Prostate gland (tissue), 2 donors: ENCODE results near the gene MTCH1. TPM values are rescaled to one million over a fixed set of nuclear protein-coding genes. Genes with fewer than 3 reads are reported as not detected.

Experiments
- DNase-seq: peaks from one replicate; pipeline ENCODE4 v3.0.0-alpha.2; 2019; ENCODE audit warnings: low spot score
- H3K27ac ChIP-seq, 2 donors: fragments of 200-600 bp; sonication (generic); 2 replicates each; pipeline ENCODE4 v1.5.1; 2017 to 2019
- H3K27me3 ChIP-seq: fragments of 200-600 bp; sonication (generic); replicated peaks from 2 replicates; pipeline ENCODE4 v1.5.1; 2019; ENCODE audit not compliant: insufficient read depth
- H3K36me3 ChIP-seq, 2 donors: fragments of 200-600 bp; sonication (generic); 1 replicate in 1 of 2; 2 replicates in 1 of 2; pipeline versions ENCODE4 v1.5.1 to v1.8.1; 2017 to 2019
- H3K4me1 ChIP-seq: fragments of 200-600 bp; sonication (generic); replicated peaks from 2 replicates; pipeline ENCODE4 v1.5.1; 2019
- H3K4me3 ChIP-seq, 2 donors: fragments of 200-600 bp; sonication (generic); 2 replicates each; pipeline ENCODE4 v1.5.1; 2017 to 2019
- H3K9me3 ChIP-seq: fragments of 200-600 bp; sonication (generic); 2 replicates; pipeline ENCODE4 v1.5.1; 2017
- CTCF ChIP-seq, 4 experiments: fragments of 200-600 bp in 2 of 4; fragments of 450-650 bp in 2 of 4; sonication (generic) in 2 of 4; IDR thresholded peaks; 1 replicate in 3 of 4; 2 replicates in 1 of 4; pipeline ENCODE4 v1.5.1; 2016 to 2019; ENCODE audit warnings: antibody characterized with exemption in 4 of 4, mild to moderate bottlenecking in 2 of 4, moderate library complexity in 2 of 4
- POLR2A ChIP-seq: fragments of 450-650 bp; IDR thresholded peaks from one replicate; pipeline ENCODE4 v1.6.1; 2016; ENCODE audit warnings: antibody characterized with exemption, mild to moderate bottlenecking
- POLR2AphosphoS5 ChIP-seq: sonication (generic); formaldehyde crosslinking; IDR thresholded peaks from one replicate; pipeline ENCODE4 v1.6.1; 2017; ENCODE audit warnings: antibody characterized with exemption
- WGBS: methylation state at CpG from one replicate; pipeline ENCODE4 v1.1.5; 2018; 5-methylcytosine and 5-hydroxymethylcytosine counted together
- intact Hi-C: fragments of 100-400 bp; cut with DNase I; formaldehyde crosslinking; loops from one replicate; pipeline ENCODE4 v1.14.2; 2022
- total RNA-seq, 2 donors: library from RNA; depleted of rRNA; stranded (reverse); fragments of >200 nt; gene quantifications; one replicate each; pipeline ENCODE4 v1.1.0, GENCODE V29; 2016

The MTCH1 gene
- total RNA-seq, 2 donors from 2014 or later: 269 to 367 TPM

GRCh38 chr6:37007340-37008043, 21.5 kb upstream of the MTCH1 start:
- Histone ChIP-seq H3K4me3 (no peak overlapping the region), H3K9me3 (no peaks in the 10 kb centered on the region), H3K4me1 (no peaks in the 10 kb centered on the region), H3K27ac (no peak overlapping the region), H3K36me3 (no peaks in the 10 kb centered on the region), H3K27me3 (no peaks in the 10 kb centered on the region)
- WGBS: 58% methylated on average over 12 of the region's 12 CpGs
- intact Hi-C loops: no loop called here
- TF ChIP-seq CTCF (IDR thresholded peaks at IDR 0.05) (no peak), POLR2AphosphoS5 (no peak), POLR2A (no peak)
- no peak for DNase-seq

DNA sequence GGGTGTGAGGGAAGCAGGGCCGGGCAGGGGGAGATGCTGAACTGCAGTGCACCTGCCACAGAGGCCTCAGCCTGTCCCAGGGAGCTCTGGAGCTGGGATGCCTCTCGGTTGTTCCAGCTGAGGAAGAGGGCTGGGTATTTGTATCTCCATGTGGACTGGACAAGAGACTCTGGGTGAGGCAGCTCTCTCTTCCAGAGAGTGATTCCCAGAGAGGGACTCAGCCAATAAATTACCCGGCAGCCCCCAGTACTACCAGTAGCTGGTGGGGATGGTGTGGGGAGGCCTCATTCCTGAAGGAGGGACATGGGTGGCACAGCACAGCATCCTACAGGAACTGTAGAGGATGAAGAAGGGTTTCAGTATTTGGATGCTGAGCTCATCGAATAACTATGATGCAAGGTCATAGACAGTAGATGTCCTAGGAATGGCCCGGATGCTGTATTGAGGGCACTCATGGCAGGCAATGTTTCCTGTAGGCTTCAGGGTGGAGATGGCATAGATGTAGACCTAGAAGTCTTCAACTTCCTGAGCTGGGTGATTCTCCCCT, 20.9 kb upstream of the MTCH1 start:
- intact Hi-C loops: no loop called here
- Histone ChIP-seq H3K36me3 (no peaks in the 10 kb centered on the region), H3K27ac (peak overlapping the region in 1 of 2 donors; percentile 53), H3K9me3 (no peaks in the 10 kb centered on the region), H3K4me3 (no peak overlapping the region), H3K4me1 (no peaks in the 10 kb centered on the region), H3K27me3 (no peaks in the 10 kb centered on the region)
- TF ChIP-seq POLR2A (no peak), CTCF (IDR thresholded peaks at IDR 0.05) (no peak), POLR2AphosphoS5 (no peak)
- DNase-seq: no peak
- 86% methylated on average over 4 of the region's 5 CpGs for WGBS

- 39% methylated on average over 13 of the region's 13 CpGs for WGBS
- peak overlapping the region; percentile 6 for H3K4me3 ChIP-seq
- no peaks in the 10 kb centered on the region for H3K4me1 ChIP-seq
- H3K9me3 ChIP-seq: no peaks in the 10 kb centered on the region
- H3K27ac ChIP-seq: peak overlapping the region; percentile 39 to 53
- no peaks in the 10 kb centered on the region for H3K27me3 ChIP-seq
- H3K36me3 ChIP-seq: no peaks in the 10 kb centered on the region
- intact Hi-C loops: no loop called here
- no peak for DNase-seq
- TF ChIP-seq POLR2AphosphoS5 (peak; percentile 21), POLR2A (no peak), CTCF (IDR thresholded peaks at IDR 0.05) (no peak)
Measured at GRCh38 chr6:37005827-37006567, 20.0 kb upstream of the MTCH1 start.

GRCh38 chr6:37005061-37005810, 19.2 kb upstream of the MTCH1 start, which contains the start of gene FGD2:
FGD2 (plus strand) TSS chr6:37005655; CDS start chr6:37005818, 163 bp downstream.
- Histone ChIP-seq H3K36me3 (no peaks in the 10 kb centered on the region), H3K4me1 (no peaks in the 10 kb centered on the region), H3K27ac (peak within 1 kb of the TSS; percentile 39 to 53), H3K4me3 (peak within 1 kb of the TSS; percentile 6), H3K27me3 (no peaks in the 10 kb centered on the region), H3K9me3 (no peaks in the 10 kb centered on the region)
- WGBS: 76% methylated on average over 14 of the region's 14 CpGs
- no peak for DNase-seq
- intact Hi-C loops: no loop called here
- TF ChIP-seq CTCF (IDR thresholded peaks at IDR 0.05) (no peak), POLR2AphosphoS5 (no peak), POLR2A (no peak)
